Daoy (cell line): ENCODE data around the gene PRCC. TPM values are rescaled to one million over a fixed set of nuclear protein-coding genes. Genes with fewer than 3 reads are reported as not detected.

Source experiments
- DNase-seq: peaks from one replicate; pipeline ENCODE4 v3.0.0-alpha.2; 2015; ENCODE audit warnings: low read depth
- total RNA-seq: library from RNA; depleted of rRNA; stranded (reverse); fragments of >200 nt; shearing (Covaris generic); gene quantifications from 2 replicates; pipeline ENCODE4 v1.2.3, GENCODE V29; 2014; rRNA removed

PRCC gene
- total RNA-seq, 1 experiment from 2014 or later, result 44.6 TPM

- no peak for DNase-seq
These were observed 74.0 kb downstream of the PRCC start for GRCh38 chr1:156841295-156841855.

GRCh38 chr1:156842618-156843300 lies 75.4 kb downstream of the PRCC start:
- no peak for DNase-seq

- DNase-seq, result no peak
These were observed 76.8 kb downstream of the PRCC start for GRCh38 chr1:156844102-156844501.

GRCh38 chr1:156844638-156845037 lies 77.3 kb downstream of the PRCC start:
- DNase-seq, result no peak

GRCh38 chr1:156845055-156845952 lies 78.0 kb downstream of the PRCC start:
- no peak for DNase-seq

- no peak for DNase-seq
These were observed 78.7 kb downstream of the PRCC start for GRCh38 chr1:156845953-156846545.

GRCh38 chr1:156846643-156847042 lies 79.3 kb downstream of the PRCC start:
- DNase-seq, result no peak

- DNase-seq, result no peak
These were observed 80.5 kb downstream of the PRCC start for GRCh38 chr1:156847591-156848460.

- no peak for DNase-seq
These were observed 81.3 kb downstream of the PRCC start for GRCh38 chr1:156848461-156849150.

GRCh38 chr1:156849151-156849496 lies 81.8 kb downstream of the PRCC start:
- no peak for DNase-seq

Other genes starting within 250 kb of the PRCC start
- gene IQGAP3, start 195.0 kb upstream of the PRCC start, total RNA-seq, result 43.6 and 45.7 TPM in 2 replicates
- gene TTC24, start 187.8 kb upstream of the PRCC start, total RNA-seq, result not detected in 2 replicates
- 81.9 and 87.9 TPM in 2 replicates for gene NAXE, start 175.8 kb upstream of the PRCC start, total RNA-seq
- gene GPATCH4, start 166.1 kb upstream of the PRCC start, total RNA-seq, result 32.6 and 42.1 TPM in 2 replicates
- 0.23 TPM in 1 of 2 replicates, not detected in the other for gene HAPLN2, start 148.1 kb upstream of the PRCC start, total RNA-seq
- gene BCAN, start 125.4 kb upstream of the PRCC start, total RNA-seq, result not detected in 2 replicates
- 0.51 and 0.89 TPM in 2 replicates for gene NES, start 90.1 kb upstream of the PRCC start, total RNA-seq
- 21.4 and 36.0 TPM in 2 replicates for gene CRABP2, start 62.0 kb upstream of the PRCC start, total RNA-seq
- gene METTL25B, start 39.1 kb upstream of the PRCC start, total RNA-seq, result 7.9 and 11.9 TPM in 2 replicates
- gene ISG20L2, start 38.8 kb upstream of the PRCC start, total RNA-seq, result 31.7 and 59.8 TPM in 2 replicates
- 144 and 148 TPM in 2 replicates for gene MRPL24, start 26.4 kb upstream of the PRCC start, total RNA-seq
- 484 and 537 TPM in 2 replicates for gene HDGF, start 15.9 kb upstream of the PRCC start, total RNA-seq
- 0.51 and 0.57 TPM in 2 replicates for gene SH2D2A, start 49.3 kb downstream of the PRCC start, total RNA-seq
- not detected in 2 replicates for gene INSRR, start 91.6 kb downstream of the PRCC start, total RNA-seq
- gene NTRK1, start 93.3 kb downstream of the PRCC start, total RNA-seq, result 0.40 TPM in 1 of 2 replicates, not detected in the other
- 0.06 TPM in 1 of 2 replicates, not detected in the other for gene PEAR1, start 126.2 kb downstream of the PRCC start, total RNA-seq
- gene LRRC71, start 153.1 kb downstream of the PRCC start, total RNA-seq, result not detected in 2 replicates